GM12891 (cell line): ENCODE results near the gene ADAMTS17.

ENCODE experiments used
- DNase-seq: peaks from one replicate; pipeline ENCODE4 v3.0.0; 2011; ENCODE audit warnings: low spot score; ENCODE audit not compliant: insufficient read length
- FAIRE-seq: peaks from 2 replicates; lab custom pipeline; 2011; peaks lifted over from hg19 to GRCh38; lab: Jason Lieb, UNC
- PAX5 ChIP-seq: IDR thresholded peaks from 2 replicates; pipeline ENCODE4 v1.6.1; 2011; ENCODE audit warnings: low read length, moderate library complexity, mild to moderate bottlenecking; ENCODE audit not compliant: insufficient read depth, severe bottlenecking
- POLR2A ChIP-seq: IDR thresholded peaks from 2 replicates; pipeline ENCODE4 v1.6.1; 2011; ENCODE audit warnings: low read depth, low read length, control low read depth
- POLR2AphosphoS5 ChIP-seq: IDR thresholded peaks from 2 replicates; pipeline ENCODE4 v1.6.1; 2011; ENCODE audit warnings: low read depth, low read length, control low read depth
- POU2F2 ChIP-seq: IDR thresholded peaks from 2 replicates; pipeline ENCODE4 v1.6.1; 2011; ENCODE audit warnings: low read depth, mild to moderate bottlenecking, control low read depth, low read length, moderate library complexity
- SPI1 ChIP-seq: IDR thresholded peaks from 2 replicates; pipeline ENCODE4 v1.6.1; 2011; ENCODE audit warnings: low read depth, low read length, control low read depth
- TAF1 ChIP-seq: IDR thresholded peaks from 2 replicates; pipeline ENCODE4 v1.6.1; 2011; ENCODE audit warnings: low read depth, low read length, control low read depth

ADAMTS17 gene

GRCh38 chr15:100163961-100164360 lies 177.8 kb downstream of the ADAMTS17 start:
- FAIRE-seq: no peak
- TF ChIP-seq SPI1 (no peak), PAX5 (no peak), TAF1 (no peak), POLR2AphosphoS5 (no peak), POU2F2 (no peak), POLR2A (no peak)
- no peak for DNase-seq

- FAIRE-seq (no peak), DNase-seq (no peak)
- no peak for TF ChIP-seq POU2F2
- no peak for TF ChIP-seq PAX5
- no peak for TF ChIP-seq POLR2A
- TF ChIP-seq SPI1: no peak
These were observed 180.8 kb downstream of the ADAMTS17 start for GRCh38 chr15:100160953-100161352.

- DNase-seq (no peak), FAIRE-seq (no peak)
- TF ChIP-seq TAF1 (no peak), SPI1 (no peak), POU2F2 (no peak), POLR2A (no peak), POLR2AphosphoS5 (no peak), PAX5 (no peak)
These were observed 182.3 kb downstream of the ADAMTS17 start for GRCh38 chr15:100159436-100159835.

GRCh38 chr15:100158356-100158755 lies 183.4 kb downstream of the ADAMTS17 start:
- FAIRE-seq (no peak), DNase-seq (no peak)
- TF ChIP-seq POLR2AphosphoS5 (no peak), PAX5 (no peak), POU2F2 (no peak), TAF1 (no peak), SPI1 (no peak), POLR2A (no peak)

- TF ChIP-seq TAF1 (no peak), PAX5 (no peak), POLR2AphosphoS5 (no peak), POLR2A (no peak), POU2F2 (no peak), SPI1 (no peak)
- no peak for DNase-seq
- FAIRE-seq: no peak
These were observed 185.6 kb downstream of the ADAMTS17 start for GRCh38 chr15:100156201-100156600.

GRCh38 chr15:100154338-100154737 lies 187.4 kb downstream of the ADAMTS17 start:
- no peak for FAIRE-seq
- DNase-seq: no peak
- TF ChIP-seq SPI1: no peak
- TF ChIP-seq POU2F2: no peak
- TF ChIP-seq PAX5: no peak
- no peak for TF ChIP-seq POLR2A

GRCh38 chr15:100152463-100152862 lies 189.3 kb downstream of the ADAMTS17 start:
- TF ChIP-seq POU2F2: no peak
- TF ChIP-seq POLR2AphosphoS5: no peak
- TF ChIP-seq TAF1: no peak
- no peak for TF ChIP-seq SPI1
- no peak for TF ChIP-seq PAX5
- TF ChIP-seq POLR2A: no peak
- no peak for FAIRE-seq
- no peak for DNase-seq

GRCh38 chr15:100150906-100151305 lies 190.9 kb downstream of the ADAMTS17 start:
- FAIRE-seq (no peak), DNase-seq (no peak)
- TF ChIP-seq POU2F2: no peak
- no peak for TF ChIP-seq POLR2A
- no peak for TF ChIP-seq POLR2AphosphoS5
- no peak for TF ChIP-seq PAX5
- no peak for TF ChIP-seq SPI1
- TF ChIP-seq TAF1: no peak

GRCh38 chr15:100147828-100148227 lies 193.9 kb downstream of the ADAMTS17 start:
- no peak for FAIRE-seq

GRCh38 chr15:100143378-100143777 lies 198.4 kb downstream of the ADAMTS17 start:
- DNase-seq: no peak

More at GRCh38 chr15:100147828-100148227, 193.9 kb downstream of the ADAMTS17 start:
- DNase-seq: no peak
- no peak for TF ChIP-seq POLR2AphosphoS5
- TF ChIP-seq POLR2A: no peak
- no peak for TF ChIP-seq TAF1
- no peak for TF ChIP-seq POU2F2

More at GRCh38 chr15:100143378-100143777, 198.4 kb downstream of the ADAMTS17 start:
- no peak for FAIRE-seq
- no peak for TF ChIP-seq SPI1
